Keratinocyte (primary cell): Measurements from ENCODE around the gene NVL.

Experiments used
- EZH2 ChIP-seq: IDR thresholded peaks from one replicate; pipeline ENCODE4 v1.6.1; 2012; ENCODE audit warnings: inconsistent platforms, mild to moderate bottlenecking, low read length, moderate library complexity
- TF ChIP-seq, protein P1 (sequence below), 3 experiments: IDR thresholded peaks in 1 of 3; conservative IDR thresholded peaks in 1 of 3; optimal IDR thresholded peaks in 1 of 3; 2 replicates in 2 of 3; 3 replicates in 1 of 3; pipeline versions ENCODE3 to v1.5.1; 2011; ENCODE audit warnings: low read length in 3 of 3, mild to moderate bottlenecking in 3 of 3, moderate library complexity in 2 of 3, control low read depth in 1 of 3, inconsistent platforms in 1 of 3; ENCODE audit not compliant: insufficient read depth in 2 of 3; ENCODE audit errors: extremely low read depth in 1 of 3

DNA sequence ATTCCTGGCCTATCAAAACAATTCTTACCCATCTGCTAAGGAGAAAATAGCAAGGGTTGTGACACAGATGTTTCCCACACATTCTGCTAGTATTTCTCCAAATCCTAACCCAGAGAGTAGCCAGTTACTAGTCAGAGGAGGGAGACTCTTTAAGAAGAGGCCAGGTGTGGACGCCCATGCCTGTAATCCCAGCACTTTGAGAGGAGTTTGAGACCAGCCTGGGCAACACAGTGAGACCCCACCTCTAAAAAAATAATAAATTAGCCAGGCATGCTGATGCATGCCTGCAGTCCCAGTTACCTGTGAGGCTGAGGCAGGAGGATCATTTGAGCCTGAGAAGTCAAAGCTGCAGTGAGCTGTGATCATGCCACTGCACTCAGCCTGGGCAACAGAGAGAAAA, 28.6 kb downstream of the NVL start:
- TF ChIP-seq, protein P1, sequence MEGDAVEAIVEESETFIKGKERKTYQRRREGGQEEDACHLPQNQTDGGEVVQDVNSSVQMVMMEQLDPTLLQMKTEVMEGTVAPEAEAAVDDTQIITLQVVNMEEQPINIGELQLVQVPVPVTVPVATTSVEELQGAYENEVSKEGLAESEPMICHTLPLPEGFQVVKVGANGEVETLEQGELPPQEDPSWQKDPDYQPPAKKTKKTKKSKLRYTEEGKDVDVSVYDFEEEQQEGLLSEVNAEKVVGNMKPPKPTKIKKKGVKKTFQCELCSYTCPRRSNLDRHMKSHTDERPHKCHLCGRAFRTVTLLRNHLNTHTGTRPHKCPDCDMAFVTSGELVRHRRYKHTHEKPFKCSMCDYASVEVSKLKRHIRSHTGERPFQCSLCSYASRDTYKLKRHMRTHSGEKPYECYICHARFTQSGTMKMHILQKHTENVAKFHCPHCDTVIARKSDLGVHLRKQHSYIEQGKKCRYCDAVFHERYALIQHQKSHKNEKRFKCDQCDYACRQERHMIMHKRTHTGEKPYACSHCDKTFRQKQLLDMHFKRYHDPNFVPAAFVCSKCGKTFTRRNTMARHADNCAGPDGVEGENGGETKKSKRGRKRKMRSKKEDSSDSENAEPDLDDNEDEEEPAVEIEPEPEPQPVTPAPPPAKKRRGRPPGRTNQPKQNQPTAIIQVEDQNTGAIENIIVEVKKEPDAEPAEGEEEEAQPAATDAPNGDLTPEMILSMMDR (optimal IDR thresholded peaks at IDR 0.05 in 1 of 3, IDR thresholded peaks at IDR 0.05 in 1 of 3, conservative IDR thresholded peaks at IDR 0.05 in 1 of 3; ENCODE audit: extremely low read depth in 1 of 3, insufficient read depth in 2 of 3, low read length in 3 of 3) = no peak
- no peak for TF ChIP-seq EZH2
